Inflammatory macrophage (primary cell): ENCODE results near the gene OSBPL6.
"Not testable (repeated sequence)": the region's sequence is repeated elsewhere in the genome, so short reads cannot be mapped to it uniquely, and the experiment has no call there.

Source experiments
- DNase-seq, 2 donors: peaks; one replicate each; pipeline ENCODE4 v3.0.0-alpha.2; 2020 to 2022

OSBPL6 gene

GRCh38 chr2:178198441-178198840 lies 4.1 kb downstream of the OSBPL6 start:
- DNase-seq = not testable (repeated sequence)

- no peak for DNase-seq
Observed at GRCh38 chr2:178199334-178199733, 5.0 kb downstream of the OSBPL6 start.

- no peak for DNase-seq
Observed at GRCh38 chr2:178200331-178200730, 6.0 kb downstream of the OSBPL6 start.

DNA sequence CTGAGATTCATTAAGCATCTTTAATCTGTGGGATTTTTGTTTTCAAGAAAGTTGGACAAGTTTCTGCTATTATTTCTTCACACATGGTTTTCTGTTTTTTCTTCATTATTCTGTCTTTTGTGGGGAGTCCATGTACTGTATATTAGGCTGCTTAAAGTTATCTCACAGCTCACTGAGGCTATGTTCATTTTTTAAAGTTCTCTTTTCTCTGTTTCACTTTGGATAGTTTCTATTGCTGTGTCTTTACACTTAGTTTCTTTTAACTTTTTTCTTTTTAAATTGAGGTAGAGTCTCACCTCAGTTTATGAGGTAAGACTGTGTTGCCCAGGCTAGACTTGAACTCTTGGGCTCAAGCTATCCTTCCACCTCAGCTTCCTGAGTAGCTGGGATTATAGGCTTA lies 8.6 kb downstream of the OSBPL6 start:
- DNase-seq = no peak

- DNase-seq = no peak
Observed at GRCh38 chr2:178204977-178205376, 10.7 kb downstream of the OSBPL6 start.

GRCh38 chr2:178205853-178206521 lies 11.7 kb downstream of the OSBPL6 start:
- DNase-seq = no peak

DNA sequence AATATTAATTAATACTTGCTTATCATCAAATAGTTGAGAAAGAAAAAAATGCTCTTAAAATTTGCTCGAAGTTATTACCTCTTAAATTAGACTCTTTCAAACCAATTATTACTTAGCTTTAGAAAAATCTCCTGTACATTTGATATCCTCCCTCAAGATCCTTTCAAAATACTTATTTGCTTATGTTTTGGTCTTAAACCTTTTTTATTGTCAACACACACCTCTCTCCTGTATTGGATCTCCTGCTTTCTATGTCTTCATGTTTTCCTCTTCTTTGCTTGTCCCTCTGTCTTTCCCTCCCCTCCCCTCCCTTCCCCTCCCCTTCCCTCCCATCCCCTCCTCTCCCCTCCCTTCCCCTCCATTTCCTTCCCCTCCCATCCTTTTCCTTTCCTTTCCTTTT lies 14.0 kb downstream of the OSBPL6 start:
- no peak for DNase-seq

DNA sequence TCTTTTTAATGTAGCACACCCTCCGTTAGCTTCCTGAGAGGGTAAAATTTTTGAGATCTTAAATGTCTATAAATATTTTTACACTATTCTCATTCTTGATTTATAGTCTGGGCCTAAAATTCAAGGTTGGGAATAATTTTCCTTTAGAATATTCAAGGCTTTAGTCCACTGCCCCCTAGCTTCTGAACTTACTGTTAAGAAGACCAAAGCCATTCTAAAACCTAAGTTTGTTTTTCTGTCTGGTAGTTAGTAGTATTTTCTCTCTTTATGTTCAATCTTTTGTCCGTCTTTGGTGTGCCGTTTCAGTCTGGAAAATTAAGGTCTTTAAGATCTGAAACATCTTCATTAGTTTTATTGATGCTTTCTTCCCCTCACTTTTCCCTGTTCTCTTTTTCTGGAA lies 14.5 kb downstream of the OSBPL6 start:
- no peak for DNase-seq

GRCh38 chr2:178211460-178211859 lies 17.1 kb downstream of the OSBPL6 start:
- DNase-seq = no peak

- no peak for DNase-seq
Observed at GRCh38 chr2:178211943-178212342, 17.6 kb downstream of the OSBPL6 start.

DNA sequence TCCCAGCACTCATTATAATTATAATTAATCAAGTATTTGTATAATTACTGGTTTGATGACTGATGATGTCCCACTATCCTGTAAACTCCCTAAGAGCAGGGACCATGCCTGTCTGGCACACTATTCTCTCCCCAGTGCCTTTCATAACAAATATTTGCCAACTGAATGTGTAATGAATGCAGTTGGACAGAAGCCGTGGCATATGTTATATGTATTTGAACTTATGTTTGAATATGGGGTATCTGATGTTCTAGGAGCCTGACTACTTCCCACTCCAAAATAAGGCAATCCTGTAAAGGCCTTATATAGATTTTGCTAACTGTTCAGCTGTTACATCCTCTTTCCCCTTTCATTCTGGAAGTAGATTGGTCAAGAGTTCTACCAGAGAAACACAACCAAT lies 19.7 kb downstream of the OSBPL6 start:
- DNase-seq = no peak

- DNase-seq = no peak
Observed at GRCh38 chr2:178219247-178219646, 24.9 kb downstream of the OSBPL6 start.

DNA sequence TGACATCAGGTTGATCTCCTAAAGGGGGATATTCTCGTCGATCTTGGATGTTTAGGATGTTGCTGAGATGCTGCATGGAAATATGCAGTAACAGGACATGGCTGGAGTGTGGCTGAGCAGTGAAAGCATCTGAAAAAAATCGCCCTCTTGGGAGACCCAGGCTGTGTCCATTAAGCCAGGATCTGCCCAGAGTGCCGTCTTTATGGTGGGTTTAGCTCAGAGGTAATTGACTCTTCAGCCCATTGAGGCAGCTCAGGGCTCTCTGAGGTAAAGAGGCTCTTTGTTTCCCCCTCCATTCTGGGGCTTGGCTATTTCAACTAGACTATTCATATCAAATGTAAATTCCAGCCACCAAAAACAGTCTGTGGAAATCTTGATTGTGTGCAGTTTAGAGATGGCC lies 26.5 kb downstream of the OSBPL6 start:
- no peak for DNase-seq

- no peak for DNase-seq
Observed at GRCh38 chr2:178221556-178221955, 27.2 kb downstream of the OSBPL6 start.

DNA sequence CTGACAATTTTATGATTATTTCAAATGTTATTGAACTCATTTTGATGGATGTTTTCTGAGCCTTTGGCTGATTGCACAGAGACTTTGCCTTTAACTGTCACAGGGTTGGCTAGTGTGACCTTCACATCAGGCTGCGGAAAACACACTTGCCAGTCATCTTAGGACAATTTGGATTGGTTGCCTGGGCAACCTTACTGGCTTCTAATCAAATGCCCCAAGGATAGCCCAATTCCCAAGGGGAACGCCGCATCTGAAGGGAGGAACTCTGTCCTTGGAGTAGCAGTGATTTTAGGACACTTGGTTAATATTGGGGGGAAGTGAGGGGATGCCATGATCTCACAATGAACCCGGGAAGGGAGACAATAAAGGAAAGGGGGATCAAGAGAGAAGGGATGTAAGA lies 29.5 kb downstream of the OSBPL6 start:
- DNase-seq = no peak

GRCh38 chr2:178225006-178225805 lies 30.9 kb downstream of the OSBPL6 start:
- no peak for DNase-seq

GRCh38 chr2:178227187-178227586 lies 32.9 kb downstream of the OSBPL6 start:
- no peak for DNase-seq

GRCh38 chr2:178229927-178230326 lies 35.6 kb downstream of the OSBPL6 start:
- DNase-seq = peak; percentile 27 to 40

DNA sequence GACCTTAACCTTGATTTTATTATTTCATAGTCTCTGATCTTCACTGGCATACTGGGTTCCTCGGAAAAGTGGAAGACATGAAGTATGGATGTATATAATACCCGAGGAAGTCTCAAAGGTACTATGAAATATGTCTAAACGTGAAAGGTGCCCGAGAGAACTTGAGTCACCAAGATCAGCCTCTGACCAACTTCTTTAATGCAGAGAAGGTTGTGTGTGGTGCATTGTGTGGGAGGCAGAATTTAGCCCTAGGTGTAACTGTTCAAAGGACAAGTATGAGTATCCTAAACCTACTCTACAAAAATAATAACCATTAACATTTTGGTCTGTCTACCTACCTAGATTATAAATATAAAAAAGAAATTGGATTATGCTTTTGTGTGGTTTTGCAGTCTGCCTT lies 36.1 kb downstream of the OSBPL6 start:
- DNase-seq = no peak

DNA sequence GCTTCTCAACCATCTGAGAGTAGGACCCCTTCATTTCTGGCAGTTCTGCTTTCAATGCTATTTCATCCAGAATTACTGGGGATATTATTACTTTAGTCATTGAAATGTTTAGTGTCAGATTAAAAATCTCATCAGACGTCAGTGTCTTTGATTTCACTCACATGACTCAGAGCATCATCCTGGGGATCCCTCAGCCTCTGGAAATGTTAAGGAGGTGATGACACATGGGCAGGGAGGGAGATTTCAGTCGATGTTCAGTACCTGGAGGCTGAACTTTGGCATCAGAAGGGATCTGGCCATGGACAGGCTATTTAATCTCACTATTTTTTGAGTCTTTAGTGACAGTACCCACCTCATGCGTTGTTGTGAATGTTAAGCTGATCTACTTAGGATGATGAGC lies 39.1 kb downstream of the OSBPL6 start:
- DNase-seq = no peak

GRCh38 chr2:178234648-178235047 lies 40.3 kb downstream of the OSBPL6 start:
- no peak for DNase-seq

- no peak for DNase-seq
Observed at GRCh38 chr2:178237488-178238153, 43.3 kb downstream of the OSBPL6 start.

DNA sequence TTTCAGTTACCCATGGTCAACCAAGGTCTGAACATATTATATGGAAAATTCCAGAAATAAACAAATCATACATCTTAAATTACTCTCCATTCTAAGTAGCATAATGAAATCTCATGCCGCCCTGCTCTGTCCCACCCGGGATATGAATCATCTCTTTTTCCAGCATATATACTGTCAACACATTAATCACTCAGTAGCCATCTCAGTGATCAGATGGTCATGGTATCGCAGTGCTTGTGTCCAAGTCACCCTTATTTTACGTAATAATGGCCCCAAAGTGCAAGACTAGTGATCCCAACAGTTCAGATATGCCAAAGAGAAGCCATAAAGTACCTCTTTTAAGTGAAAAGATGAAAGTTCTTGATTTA lies 43.8 kb downstream of the OSBPL6 start:
- DNase-seq = no peak

DNA sequence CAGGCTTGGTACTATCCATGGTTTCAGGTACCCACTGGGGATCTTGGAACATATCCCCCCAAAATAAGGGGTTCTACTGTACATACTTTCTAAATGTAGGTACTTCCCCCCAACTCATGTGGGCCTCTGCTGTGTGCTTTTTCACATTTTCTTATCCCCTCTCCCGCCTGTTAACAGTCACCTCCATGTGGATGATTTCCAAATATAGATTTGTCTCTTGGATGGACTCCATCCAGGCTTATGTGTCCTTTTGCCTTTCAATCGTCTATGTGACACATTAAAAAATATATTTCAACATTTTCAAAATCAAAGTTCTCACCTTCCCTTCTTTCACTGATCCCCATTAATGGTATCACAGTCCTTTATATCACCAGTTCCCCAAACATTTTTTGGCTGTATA lies 44.4 kb downstream of the OSBPL6 start:
- DNase-seq = no peak
